ENCODE data around the gene STPG4.
"Not testable (repeated sequence)": the region's sequence is repeated elsewhere in the genome, so short reads cannot be mapped to it uniquely, and the experiment has no call there.

Gene STPG4

DNA sequence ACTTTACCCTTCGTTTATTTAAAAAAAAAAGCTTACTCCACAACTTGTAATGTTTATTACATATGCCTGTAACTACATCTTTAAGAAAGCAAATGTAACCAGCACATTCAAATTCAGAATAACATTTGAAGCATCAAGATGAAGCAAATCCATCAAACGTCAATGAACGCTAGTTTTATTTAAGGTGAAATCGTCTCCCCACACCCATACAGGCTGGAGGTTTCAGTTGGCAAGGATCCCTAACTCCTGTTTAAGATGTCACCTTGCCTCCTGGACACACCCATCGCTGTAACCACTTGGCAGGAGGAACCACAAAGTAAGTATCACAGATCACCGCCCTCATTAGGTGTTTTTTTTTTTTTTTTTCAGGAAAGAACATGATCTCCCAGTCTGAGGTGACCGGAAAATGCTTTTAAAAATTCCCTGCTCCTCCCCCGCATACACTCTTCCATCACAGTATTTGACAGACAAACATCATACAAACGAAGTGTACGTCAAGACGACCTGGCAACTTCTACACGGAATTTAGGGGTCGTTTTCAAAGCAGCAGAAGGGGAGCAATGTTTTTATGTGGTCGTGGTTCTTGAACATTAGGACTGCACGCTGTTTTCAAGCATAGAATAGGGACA is 19.7 kb upstream of the STPG4 start:
- Histone ChIP-seq H3K9ac (ENCODE audit: low read length in 5 of 5) (peak overlapping the region; percentile 16 to 91 (median 86)), H3K9me3 (ENCODE audit: control insufficient read depth in 5 of 5, low read length in 5 of 5) (no peaks in the 10 kb centered on the region), H3K36me3 (ENCODE audit: control insufficient read depth in 5 of 5, insufficient read depth in 5 of 5, low read length in 5 of 5) (peaks cover 3 to 8% (median 6%) of the 10 kb centered on the region in 5 donors), H3K27ac (ENCODE audit: low read depth, low read length) (peak overlapping the region; percentile 98), H3K27me3 (ENCODE audit: control insufficient read depth in 5 of 5, insufficient read depth in 4 of 5, low read length in 5 of 5) (no peaks in the 10 kb centered on the region), H3K4me1 (ENCODE audit: control insufficient read depth in 5 of 5, insufficient read depth in 5 of 5, low read length in 5 of 5) (peaks cover 0 to 63% (median 50%) of the 10 kb centered on the region in 5 donors), H3K4me3 (ENCODE audit: low read depth in 1 of 5, low read length in 5 of 5) (peak overlapping the region; percentile 95 to 99 (median 97))

- Histone ChIP-seq H3K36me3 (ENCODE audit: control insufficient read depth in 5 of 5, insufficient read depth in 5 of 5, low read length in 5 of 5) (peaks cover 3 to 10% (median 8%) of the 10 kb centered on the region in 5 donors), H3K9me3 (ENCODE audit: control insufficient read depth in 5 of 5, low read length in 5 of 5) (no peaks in the 10 kb centered on the region), H3K9ac (ENCODE audit: low read length in 5 of 5) (peak overlapping the region in 3 of 5 donors; percentile 52 to 91 (median 89)), H3K4me1 (ENCODE audit: control insufficient read depth in 5 of 5, insufficient read depth in 5 of 5, low read length in 5 of 5) (peaks cover 0 to 66% (median 56%) of the 10 kb centered on the region in 5 donors), H3K27me3 (ENCODE audit: control insufficient read depth in 5 of 5, insufficient read depth in 4 of 5, low read length in 5 of 5) (no peaks in the 10 kb centered on the region), H3K4me3 (ENCODE audit: low read depth in 1 of 5, low read length in 5 of 5) (peak overlapping the region; percentile 95 to 99 (median 97)), H3K27ac (ENCODE audit: low read depth, low read length) (peak overlapping the region; percentile 98)
Observed at GRCh38 chr2:47173986-47174732, 19.1 kb upstream of the STPG4 start.

GRCh38 chr2:47172922-47173695 is 18.0 kb upstream of the STPG4 start:
- Histone ChIP-seq H3K9me3 (ENCODE audit: control insufficient read depth in 5 of 5, low read length in 5 of 5) (no peaks in the 10 kb centered on the region), H3K27ac (ENCODE audit: low read depth, low read length) (peak overlapping the region; percentile 98), H3K4me3 (ENCODE audit: low read depth in 1 of 5, low read length in 5 of 5) (peak overlapping the region in 4 of 5 donors; percentile 19 to 98 (median 97)), H3K27me3 (ENCODE audit: control insufficient read depth in 5 of 5, insufficient read depth in 4 of 5, low read length in 5 of 5) (no peaks in the 10 kb centered on the region), H3K36me3 (ENCODE audit: control insufficient read depth in 5 of 5, insufficient read depth in 5 of 5, low read length in 5 of 5) (peaks cover 3 to 15% (median 12%) of the 10 kb centered on the region in 5 donors), H3K4me1 (ENCODE audit: control insufficient read depth in 5 of 5, insufficient read depth in 5 of 5, low read length in 5 of 5) (peaks cover 0 to 66% (median 57%) of the 10 kb centered on the region in 5 donors), H3K9ac (ENCODE audit: low read length in 5 of 5) (peak overlapping the region in 1 of 5 donors; percentile 12)

GRCh38 chr2:47172156-47172921 is 17.2 kb upstream of the STPG4 start:
- Histone ChIP-seq H3K4me3 (ENCODE audit: low read depth in 1 of 5, low read length in 5 of 5) (peak overlapping the region in 4 of 5 donors; percentile 17 to 98 (median 40)), H3K4me1 (ENCODE audit: control insufficient read depth in 5 of 5, insufficient read depth in 5 of 5, low read length in 5 of 5) (peaks cover 0 to 66% (median 56%) of the 10 kb centered on the region in 5 donors), H3K27ac (ENCODE audit: low read depth, low read length) (peak overlapping the region; percentile 7), H3K9me3 (ENCODE audit: control insufficient read depth in 5 of 5, low read length in 5 of 5) (no peaks in the 10 kb centered on the region), H3K27me3 (ENCODE audit: control insufficient read depth in 5 of 5, insufficient read depth in 4 of 5, low read length in 5 of 5) (no peaks in the 10 kb centered on the region), H3K36me3 (ENCODE audit: control insufficient read depth in 5 of 5, insufficient read depth in 5 of 5, low read length in 5 of 5) (peaks cover 3 to 17% (median 13%) of the 10 kb centered on the region in 5 donors), H3K9ac (ENCODE audit: low read length in 5 of 5) (peak overlapping the region in 2 of 5 donors; percentile 7 to 21)

DNA sequence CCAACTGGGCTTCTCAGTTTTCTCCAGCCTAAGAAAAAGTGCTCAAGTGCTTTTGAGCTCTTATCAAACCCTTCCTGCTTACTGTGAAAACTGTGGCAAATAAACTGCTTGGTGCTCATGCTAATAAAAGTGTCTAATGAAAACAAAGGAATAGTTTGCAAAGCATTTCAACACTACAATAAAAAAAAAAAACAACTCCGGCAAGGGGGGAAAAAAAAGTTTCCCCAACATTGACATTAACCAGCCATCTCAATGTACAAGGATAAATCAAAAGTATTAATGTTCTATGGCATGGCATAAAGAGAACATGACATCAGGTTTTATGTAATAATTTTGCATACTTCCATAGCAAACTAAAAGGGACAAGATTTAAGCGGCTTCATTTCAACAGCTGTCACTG is 14.7 kb upstream of the STPG4 start:
- no peaks in the 10 kb centered on the region for H3K9me3 ChIP-seq (ENCODE audit: control insufficient read depth in 5 of 5, low read length in 5 of 5)
- H3K27me3 ChIP-seq (ENCODE audit: control insufficient read depth in 5 of 5, insufficient read depth in 4 of 5, low read length in 5 of 5), result no peaks in the 10 kb centered on the region
- peaks cover 4 to 20% (median 17%) of the 10 kb centered on the region in 5 donors for H3K36me3 ChIP-seq (ENCODE audit: control insufficient read depth in 5 of 5, insufficient read depth in 5 of 5, low read length in 5 of 5)
- H3K9ac ChIP-seq (ENCODE audit: low read length in 5 of 5), result peak overlapping the region in 1 of 5 donors; percentile 4
- H3K4me3 ChIP-seq (ENCODE audit: low read depth in 1 of 5, low read length in 5 of 5), result no peak overlapping the region
- peaks cover 0 to 70% (median 50%) of the 10 kb centered on the region in 5 donors for H3K4me1 ChIP-seq (ENCODE audit: control insufficient read depth in 5 of 5, insufficient read depth in 5 of 5, low read length in 5 of 5)
- H3K27ac ChIP-seq (ENCODE audit: low read depth, low read length), result peak overlapping the region; percentile 55

- Histone ChIP-seq H3K36me3 (ENCODE audit: control insufficient read depth in 5 of 5, insufficient read depth in 5 of 5, low read length in 5 of 5) (peaks cover 6 to 25% (median 17%) of the 10 kb centered on the region in 5 donors), H3K27ac (ENCODE audit: low read depth, low read length) (peak overlapping the region; percentile 55), H3K4me1 (ENCODE audit: control insufficient read depth in 5 of 5, insufficient read depth in 5 of 5, low read length in 5 of 5) (peaks cover 0 to 61% (median 42%) of the 10 kb centered on the region in 5 donors)
- not testable (repeated sequence) for H3K9ac ChIP-seq (ENCODE audit: low read length in 5 of 5); H3K4me3 ChIP-seq (ENCODE audit: low read depth in 1 of 5, low read length in 5 of 5); H3K9me3 ChIP-seq (ENCODE audit: control insufficient read depth in 5 of 5, low read length in 5 of 5); H3K27me3 ChIP-seq (ENCODE audit: control insufficient read depth in 5 of 5, insufficient read depth in 4 of 5, low read length in 5 of 5)
Observed at GRCh38 chr2:47168895-47169294, 13.8 kb upstream of the STPG4 start.

DNA sequence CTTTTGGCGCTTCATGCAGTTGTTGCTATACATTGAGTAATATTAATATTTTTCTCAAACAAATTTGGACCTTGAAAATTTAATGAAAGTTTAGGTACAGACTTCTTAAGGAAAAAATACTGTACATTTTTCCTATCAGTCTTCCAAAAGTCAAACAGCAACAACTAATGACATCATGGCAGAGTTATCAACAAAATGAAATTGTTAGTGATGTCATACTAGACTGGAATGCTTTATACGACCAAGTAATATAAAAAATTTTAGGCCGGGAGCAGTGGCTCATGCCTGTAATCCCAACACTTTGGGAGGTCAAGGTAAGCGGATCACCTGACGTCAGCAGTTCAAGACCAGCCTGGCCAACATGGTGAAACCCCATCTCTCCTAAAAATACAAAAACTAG is 12.0 kb upstream of the STPG4 start:
- H3K27ac ChIP-seq (ENCODE audit: low read depth, low read length), result no peak overlapping the region
- no peaks in the 10 kb centered on the region for H3K9me3 ChIP-seq (ENCODE audit: control insufficient read depth in 5 of 5, low read length in 5 of 5)
- no peak overlapping the region for H3K4me3 ChIP-seq (ENCODE audit: low read depth in 1 of 5, low read length in 5 of 5)
- peaks cover 12 to 36% (median 22%) of the 10 kb centered on the region in 5 donors for H3K36me3 ChIP-seq (ENCODE audit: control insufficient read depth in 5 of 5, insufficient read depth in 5 of 5, low read length in 5 of 5)
- peaks cover 0 to 46% (median 29%) of the 10 kb centered on the region in 5 donors for H3K4me1 ChIP-seq (ENCODE audit: control insufficient read depth in 5 of 5, insufficient read depth in 5 of 5, low read length in 5 of 5)
- no peaks in the 10 kb centered on the region for H3K27me3 ChIP-seq (ENCODE audit: control insufficient read depth in 5 of 5, insufficient read depth in 4 of 5, low read length in 5 of 5)
- H3K9ac ChIP-seq (ENCODE audit: low read length in 5 of 5), result no peak overlapping the region

DNA sequence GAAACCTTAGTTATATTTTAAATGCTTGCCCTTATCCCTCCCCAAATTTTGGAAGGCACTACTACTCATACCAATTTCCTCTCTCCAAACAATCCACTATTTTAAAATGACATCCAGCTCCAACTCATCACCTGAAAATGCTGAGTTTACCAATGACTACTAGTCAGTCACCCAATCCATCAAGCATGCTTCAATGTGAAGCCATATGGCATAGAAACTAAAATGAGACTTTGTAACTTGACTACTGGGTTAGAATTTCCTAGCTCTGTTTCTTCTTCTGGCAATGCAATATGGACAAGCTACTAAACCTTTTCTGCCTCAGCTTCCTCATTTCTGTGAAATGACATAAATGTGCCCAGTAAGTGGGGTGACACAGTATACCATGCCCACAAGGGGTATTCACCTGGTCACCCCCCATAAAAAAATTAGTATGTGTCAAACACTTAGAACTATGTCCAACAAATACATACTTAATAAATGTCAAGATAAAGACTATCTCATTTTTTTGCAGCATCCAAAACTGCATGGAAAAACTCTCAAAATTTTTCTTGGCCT is 10.0 kb upstream of the STPG4 start:
- Histone ChIP-seq H3K4me3 (ENCODE audit: low read depth in 1 of 5, low read length in 5 of 5) (no peak overlapping the region), H3K27ac (ENCODE audit: low read depth, low read length) (peak overlapping the region; percentile 10), H3K4me1 (ENCODE audit: control insufficient read depth in 5 of 5, insufficient read depth in 5 of 5, low read length in 5 of 5) (peaks cover 0 to 26% (median 9%) of the 10 kb centered on the region in 5 donors), H3K9ac (ENCODE audit: low read length in 5 of 5) (no peak overlapping the region), H3K9me3 (ENCODE audit: control insufficient read depth in 5 of 5, low read length in 5 of 5) (no peaks in the 10 kb centered on the region), H3K27me3 (ENCODE audit: control insufficient read depth in 5 of 5, insufficient read depth in 4 of 5, low read length in 5 of 5) (no peaks in the 10 kb centered on the region), H3K36me3 (ENCODE audit: control insufficient read depth in 5 of 5, insufficient read depth in 5 of 5, low read length in 5 of 5) (peaks cover 28 to 51% (median 36%) of the 10 kb centered on the region in 5 donors)

GRCh38 chr2:47162780-47163179 is 7.7 kb upstream of the STPG4 start:
- no peak overlapping the region for H3K27ac ChIP-seq (ENCODE audit: low read depth, low read length)
- no peak overlapping the region for H3K9ac ChIP-seq (ENCODE audit: low read length in 5 of 5)
- H3K9me3 ChIP-seq (ENCODE audit: control insufficient read depth in 5 of 5, low read length in 5 of 5), result no peaks in the 10 kb centered on the region
- no peak overlapping the region for H3K4me3 ChIP-seq (ENCODE audit: low read depth in 1 of 5, low read length in 5 of 5)
- no peaks in the 10 kb centered on the region for H3K27me3 ChIP-seq (ENCODE audit: control insufficient read depth in 5 of 5, insufficient read depth in 4 of 5, low read length in 5 of 5)
- H3K36me3 ChIP-seq (ENCODE audit: control insufficient read depth in 5 of 5, insufficient read depth in 5 of 5, low read length in 5 of 5), result peaks cover 42 to 63% (median 46%) of the 10 kb centered on the region in 5 donors
- peaks cover 0 to 13% (median 3%) of the 10 kb centered on the region in 5 donors for H3K4me1 ChIP-seq (ENCODE audit: control insufficient read depth in 5 of 5, insufficient read depth in 5 of 5, low read length in 5 of 5)

All from subcutaneous abdominal adipose tissue (tissue), 5 donors.